Trophoblast cell (in vitro differentiated cells and primary cell): ENCODE results near the gene FAXC.

Experiments used
- DNase-seq, 2 donors: peaks; one replicate each; pipeline ENCODE4 v3.0.0-alpha.2; 2016
- H2AFZ ChIP-seq: 2 replicates; pipeline ENCODE4 v1.6.1; 2013; ENCODE audit warnings: low read length, moderate library complexity, mild to moderate bottlenecking; ENCODE audit not compliant: insufficient read depth, poor library complexity
- H2AK5ac ChIP-seq: 2 replicates; pipeline ENCODE4 v1.6.1; 2013; ENCODE audit warnings: mild to moderate bottlenecking, low read length
- H2BK120ac ChIP-seq: 2 replicates; pipeline ENCODE4 v1.6.1; 2013; ENCODE audit warnings: low read length, mild to moderate bottlenecking, moderate library complexity; ENCODE audit not compliant: insufficient read depth, poor library complexity
- H2BK12ac ChIP-seq: 2 replicates; pipeline ENCODE4 v1.6.1; 2013; ENCODE audit warnings: mild to moderate bottlenecking, low read length, moderate library complexity
- H2BK5ac ChIP-seq: 2 replicates; pipeline ENCODE4 v1.6.1; 2013; ENCODE audit warnings: low read length, low read depth, moderate library complexity, mild to moderate bottlenecking; ENCODE audit not compliant: poor library complexity
- H3K14ac ChIP-seq: 2 replicates; pipeline ENCODE4 v1.6.1; 2013; ENCODE audit warnings: mild to moderate bottlenecking, low read length
- H3K18ac ChIP-seq: 2 replicates; pipeline ENCODE4 v1.6.1; 2013; ENCODE audit warnings: mild to moderate bottlenecking, low read length
- H3K23ac ChIP-seq: 2 replicates; pipeline ENCODE4 v1.6.1; 2013; ENCODE audit warnings: low read length
- H3K27ac ChIP-seq: 2 replicates; pipeline ENCODE4 v1.5.1; 2013; ENCODE audit warnings: low read depth, mild to moderate bottlenecking, inconsistent platforms, low read length, moderate library complexity
- H3K27me3 ChIP-seq: 2 replicates; pipeline ENCODE4 v1.6.1; 2013; ENCODE audit warnings: inconsistent platforms, mild to moderate bottlenecking, low read length, moderate library complexity; ENCODE audit not compliant: insufficient read depth
- H3K36me3 ChIP-seq, 2 experiments: 1 replicate in 1 of 2; 2 replicates in 1 of 2; pipeline ENCODE4 v1.6.1; 2013; ENCODE audit warnings: low read length in 2 of 2, mild to moderate bottlenecking in 2 of 2, moderate library complexity in 1 of 2; ENCODE audit not compliant: insufficient read depth in 2 of 2, control insufficient read depth in 1 of 2
- H3K4ac ChIP-seq: 2 replicates; pipeline ENCODE4 v1.6.1; 2013; ENCODE audit warnings: low read depth, mild to moderate bottlenecking, low read length, moderate library complexity
- H3K4me1 ChIP-seq, 2 experiments: 1 replicate in 1 of 2; 2 replicates in 1 of 2; pipeline ENCODE4 v1.6.1; 2013; ENCODE audit warnings: low read length in 2 of 2, mild to moderate bottlenecking in 2 of 2, moderate library complexity in 1 of 2; ENCODE audit not compliant: insufficient read depth in 2 of 2, control insufficient read depth in 1 of 2
- H3K4me2 ChIP-seq: 2 replicates; pipeline ENCODE4 v1.6.1; 2013; ENCODE audit warnings: inconsistent platforms, mild to moderate bottlenecking, low read length, moderate library complexity
- H3K4me3 ChIP-seq: 2 replicates; pipeline ENCODE4 v1.5.1; 2013; ENCODE audit warnings: mild to moderate bottlenecking, low read depth, low read length, inconsistent platforms
- H3K79me1 ChIP-seq: one replicate; pipeline ENCODE4 v1.6.1; 2013; ENCODE audit warnings: low read length
- H3K79me2 ChIP-seq: 2 replicates; pipeline ENCODE4 v1.6.1; 2013; ENCODE audit warnings: low read length, mild to moderate bottlenecking; ENCODE audit not compliant: control insufficient read depth, insufficient read depth, poor library complexity
- H3K9ac ChIP-seq: 2 replicates; pipeline ENCODE4 v1.6.1; 2013; ENCODE audit warnings: mild to moderate bottlenecking, low read length
- H3K9me3 ChIP-seq: 2 replicates; pipeline ENCODE4 v1.6.1; 2013; ENCODE audit warnings: low read depth, mild to moderate bottlenecking, control low read depth, inconsistent platforms, low read length; ENCODE audit not compliant: insufficient read depth
- H4K12ac ChIP-seq: 2 replicates; pipeline ENCODE4 v1.6.1; 2013; ENCODE audit warnings: low read depth, mild to moderate bottlenecking, low read length, moderate library complexity
- H4K8ac ChIP-seq: 2 replicates; pipeline ENCODE4 v1.6.1; 2013; ENCODE audit warnings: low read depth, mild to moderate bottlenecking, low read length, moderate library complexity
- H4K91ac ChIP-seq: one replicate; pipeline ENCODE4 v1.6.1; 2013; ENCODE audit warnings: low read depth, mild to moderate bottlenecking, low read length, moderate library complexity
- WGBS: extraction: QIAGEN DNeasy Blood & Tissue Kit; methylation state at CpG from one replicate; pipeline ENCODE4 v1.1.7; 2013; ENCODE audit warnings: missing lambda C conversion rate; ENCODE audit not compliant: insufficient read length, insufficient coverage; ENCODE audit errors: extremely low coverage; 5-methylcytosine and 5-hydroxymethylcytosine counted together

The FAXC gene

DNA sequence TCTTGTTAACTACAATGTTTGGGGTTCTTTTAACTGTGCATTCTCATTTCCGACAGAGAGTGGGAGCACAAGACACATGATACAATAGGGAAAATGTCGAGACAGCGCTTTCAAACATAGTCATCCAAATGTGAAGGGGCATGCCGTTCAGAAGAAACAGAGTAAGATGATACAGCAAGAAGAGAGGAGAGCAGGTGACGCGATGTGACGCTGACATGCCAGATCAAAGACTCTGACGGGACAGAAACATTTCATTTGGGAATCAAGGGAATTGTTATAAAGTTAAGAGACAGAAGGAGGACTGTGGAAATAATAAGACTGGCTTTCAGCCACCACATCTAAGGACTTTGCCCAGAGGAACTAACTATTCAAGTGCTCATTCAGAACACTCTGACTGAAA, 117.4 kb downstream of the FAXC start:
- Histone ChIP-seq H4K91ac (no peak overlapping the region), H2BK120ac (no peak overlapping the region), H3K9me3 (no peaks in the 10 kb centered on the region), H3K4me1 (no peaks in the 10 kb centered on the region), H4K12ac (no peak overlapping the region), H3K14ac (no peak overlapping the region), H3K27ac (no peak overlapping the region), H2BK12ac (no peak overlapping the region), H3K36me3 (no peaks in the 10 kb centered on the region), H3K4me3 (no peak overlapping the region), H3K27me3 (no peaks in the 10 kb centered on the region), H2AK5ac (no peak overlapping the region), H3K9ac (no peak overlapping the region), H2BK5ac (no peak overlapping the region), H3K18ac (no peak overlapping the region), H3K79me2 (no peaks in the 10 kb centered on the region), H4K8ac (no peak overlapping the region), H3K4ac (no peak overlapping the region), H3K23ac (no peak overlapping the region), H3K79me1 (no peaks in the 10 kb centered on the region), H3K4me2 (no peak overlapping the region), H2AFZ (no peak overlapping the region)
- DNase-seq = no peak
- WGBS = no CpG with 5 or more reads among the region's 8 CpGs

DNA sequence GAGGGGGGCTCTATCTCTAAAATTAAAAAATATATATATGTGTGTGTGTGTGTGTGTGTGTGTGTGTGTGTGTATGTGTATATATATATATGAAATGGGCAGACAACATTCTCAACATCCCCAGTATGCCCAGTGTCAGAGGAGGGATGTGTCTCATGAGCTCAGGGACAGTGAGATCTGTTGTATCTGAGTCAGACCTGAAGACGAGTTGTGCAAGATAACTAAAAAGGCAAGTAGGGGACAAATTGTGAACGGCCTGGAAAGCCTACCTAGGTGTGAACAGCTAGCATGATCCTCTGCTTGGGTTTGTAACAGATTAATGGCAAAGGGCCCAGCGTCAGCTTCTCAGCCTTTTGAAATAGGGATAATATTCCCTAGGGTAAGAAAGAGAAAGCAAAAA, 124.3 kb downstream of the FAXC start:
- Histone ChIP-seq H3K4me2 (no peak overlapping the region), H3K4me3 (no peak overlapping the region), H3K18ac (no peak overlapping the region), H3K27me3 (no peaks in the 10 kb centered on the region), H3K14ac (no peak overlapping the region), H3K79me1 (no peaks in the 10 kb centered on the region), H4K12ac (no peak overlapping the region), H3K9me3 (no peaks in the 10 kb centered on the region), H4K91ac (no peak overlapping the region), H3K9ac (no peak overlapping the region), H3K4me1 (no peaks in the 10 kb centered on the region), H3K4ac (no peak overlapping the region), H2BK120ac (no peak overlapping the region), H3K36me3 (no peaks in the 10 kb centered on the region), H2AK5ac (no peak overlapping the region), H3K79me2 (no peaks in the 10 kb centered on the region), H3K27ac (no peak overlapping the region), H4K8ac (no peak overlapping the region), H2BK12ac (no peak overlapping the region), H2AFZ (no peak overlapping the region), H3K23ac (no peak overlapping the region), H2BK5ac (no peak overlapping the region)
- WGBS = no CpG with 5 or more reads among the region's 3 CpGs
- no peak for DNase-seq
